Esophagus muscularis mucosa (tissue), 4 donors: ENCODE measurements around the gene SMARCC2.

ENCODE experiments used
- CTCF ChIP-seq, 3 experiments: fragments of 200-600 bp in 2 of 3; fragments of 450-650 bp in 1 of 3; sonication (generic) in 2 of 3; IDR thresholded peaks; one replicate each; pipeline ENCODE4 v1.5.1; 2017 to 2019; ENCODE audit warnings: antibody characterized with exemption in 3 of 3, mild to moderate bottlenecking in 2 of 3, moderate library complexity in 1 of 3
- EP300 ChIP-seq: sonication (generic); formaldehyde crosslinking; IDR thresholded peaks from one replicate; pipeline ENCODE4 v1.6.1; 2017; ENCODE audit warnings: antibody characterized with exemption
- POLR2A ChIP-seq: fragments of 450-650 bp; IDR thresholded peaks from one replicate; pipeline ENCODE4 v1.6.1; 2017; ENCODE audit warnings: antibody characterized with exemption, moderate library complexity, mild to moderate bottlenecking, low read depth
- POLR2AphosphoS5 ChIP-seq, 2 donors: sonication (generic); formaldehyde crosslinking; IDR thresholded peaks; one replicate each; pipeline ENCODE4 v1.6.1; 2017; ENCODE audit warnings: antibody characterized with exemption in 2 of 2

GRCh38 chr12:56145217-56145616 is 44.1 kb downstream of the SMARCC2 start:
- TF ChIP-seq CTCF (IDR thresholded peaks at IDR 0.05) (no peak), POLR2AphosphoS5 (IDR thresholded peaks at IDR 0.05) (no peak), POLR2A (no peak), EP300 (no peak)
